HepG2 (cell line): ENCODE data around the gene ECHS1. TPM values are rescaled to one million over a fixed set of nuclear protein-coding genes. Genes with fewer than 3 reads are reported as not detected.

Source experiments
- ATF4 ChIP-seq, 2 experiments: fragments of 450-650 bp in 1 of 2; sonication (generic) in 1 of 2; formaldehyde crosslinking; IDR thresholded peaks; 2 replicates each; pipeline versions ENCODE4 v1.5.0 to v1.8.0; 2020 to 2022; ENCODE audit warnings: mild to moderate bottlenecking in 1 of 2, missing genetic modification reagents in 1 of 2
- ESRRA ChIP-seq: sonication (generic); formaldehyde crosslinking; IDR thresholded peaks from 2 replicates; pipeline ENCODE4 v1.5.1; 2020; ENCODE audit warnings: mild to moderate bottlenecking, low read depth, missing genetic modification reagents
- HDAC1 ChIP-seq: sonication (generic); formaldehyde crosslinking; IDR thresholded peaks from 2 replicates; pipeline ENCODE4 v1.5.1; 2020; ENCODE audit warnings: mild to moderate bottlenecking, missing genetic modification reagents
- IRF9 ChIP-seq: sonication (generic); formaldehyde crosslinking; IDR thresholded peaks from 2 replicates; pipeline ENCODE4 v1.8.0; 2022; ENCODE audit warnings: missing genetic modification reagents, mild to moderate bottlenecking, borderline replicate concordance
- KLF9 ChIP-seq: IDR thresholded peaks from 2 replicates; pipeline ENCODE4 v1.6.1; 2016; ENCODE audit warnings: low read depth
- MED8 ChIP-seq: sonication (generic); formaldehyde crosslinking; IDR thresholded peaks from 2 replicates; pipeline ENCODE4 v1.8.1; 2023; ENCODE audit warnings: mild to moderate bottlenecking, missing genetic modification reagents; ENCODE audit not compliant: insufficient replicate concordance
- NR2F6 ChIP-seq, 2 experiments: IDR thresholded peaks; 2 replicates each; pipeline ENCODE4 v1.6.1; 2016; ENCODE audit warnings: antibody characterized with exemption in 1 of 2, mild to moderate bottlenecking in 1 of 2
- PHF21A ChIP-seq: sonication (generic); formaldehyde crosslinking; IDR thresholded peaks from 2 replicates; pipeline ENCODE4 v1.5.0; 2020; ENCODE audit warnings: mild to moderate bottlenecking, missing genetic modification reagents
- TCF7 ChIP-seq: sonication (generic); IDR thresholded peaks from 2 replicates; pipeline ENCODE4 v1.6.1; 2016; ENCODE audit warnings: antibody characterized with exemption, low read depth
- ZBTB34 ChIP-seq: sonication (generic); formaldehyde crosslinking; IDR thresholded peaks from 2 replicates; pipeline ENCODE4 v1.8.0; 2022; ENCODE audit warnings: mild to moderate bottlenecking, missing genetic modification reagents
- ZFP37 ChIP-seq: sonication (generic); formaldehyde crosslinking; IDR thresholded peaks from 2 replicates; pipeline ENCODE4 v1.4.0; 2020; ENCODE audit warnings: missing genetic modification reagents, borderline replicate concordance
- ZNF235 ChIP-seq: sonication (generic); formaldehyde crosslinking; IDR thresholded peaks from 2 replicates; pipeline ENCODE4 v1.8.1; 2023; ENCODE audit warnings: mild to moderate bottlenecking, missing genetic modification reagents, borderline replicate concordance
- ZNF260 ChIP-seq: sonication (generic); formaldehyde crosslinking; IDR thresholded peaks from 2 replicates; pipeline ENCODE4 v1.4.0; 2020; ENCODE audit warnings: missing genetic modification reagents, low read depth, mild to moderate bottlenecking, borderline replicate concordance
- ZNF335 ChIP-seq: sonication (generic); formaldehyde crosslinking; IDR thresholded peaks from 2 replicates; pipeline ENCODE4 v1.4.0; 2020; ENCODE audit warnings: missing genetic modification reagents
- ZNF350 ChIP-seq: sonication (generic); formaldehyde crosslinking; IDR thresholded peaks from 2 replicates; pipeline ENCODE4 v1.4.0; 2020; ENCODE audit warnings: mild to moderate bottlenecking, low read depth, missing genetic modification reagents, borderline replicate concordance
- ZNF501 ChIP-seq: sonication (generic); formaldehyde crosslinking; IDR thresholded peaks from 2 replicates; pipeline ENCODE4 v1.5.1; 2020; ENCODE audit warnings: mild to moderate bottlenecking, moderate library complexity, missing genetic modification reagents
- ZNF891 ChIP-seq: sonication (generic); formaldehyde crosslinking; IDR thresholded peaks from 2 replicates; pipeline ENCODE4 v1.5.0; 2020; ENCODE audit warnings: mild to moderate bottlenecking, missing genetic modification reagents
- polyA plus RNA-seq, 8 experiments: library from polyadenylated mRNA; depleted of rRNA in 3 of 8; stranded (reverse) in 7 of 8; unstranded in 1 of 8; fragments of >200 nt; fragmentation: Illumina TruSeq in 4 of 8; extraction: Trizol in 4 of 8; gene quantifications; 2 replicates each; pipeline versions ENCODE4 v1.2.1 to v1.2.3, GENCODE V29; 2011 to 2016; ENCODE audit warnings: low read depth in 4 of 8, missing spikeins in 1 of 8, mixed read lengths in 1 of 8; ENCODE audit not compliant: insufficient read depth in 1 of 8
- total RNA-seq, 5 experiments: library from RNA; depleted of rRNA; stranded (reverse); fragments of >200 nt; fragmentation: Illumina TruSeq; extraction: Trizol; gene quantifications; 2 replicates each; pipeline ENCODE4 v1.2.3, GENCODE V29; 2016; ENCODE audit warnings: low read depth in 1 of 5
- TF ChIP-seq, protein P1 (sequence below): sonication (generic); formaldehyde crosslinking; IDR thresholded peaks from 2 replicates; pipeline ENCODE4 v1.4.0; 2020; ENCODE audit warnings: missing genetic modification reagents
- TF ChIP-seq, protein P2 (sequence below): sonication (generic); formaldehyde crosslinking; IDR thresholded peaks from 2 replicates; pipeline ENCODE4 v1.4.0; 2020; ENCODE audit warnings: missing genetic modification reagents, mild to moderate bottlenecking, borderline replicate concordance

Gene ECHS1
- total and polyA plus RNA-seq, 2 of the 13 experiments (the other 11 are each of a cell fraction or from before 2014, with no cell fraction given) = 32.7 to 195 TPM

- TF ChIP-seq, protein P1, sequence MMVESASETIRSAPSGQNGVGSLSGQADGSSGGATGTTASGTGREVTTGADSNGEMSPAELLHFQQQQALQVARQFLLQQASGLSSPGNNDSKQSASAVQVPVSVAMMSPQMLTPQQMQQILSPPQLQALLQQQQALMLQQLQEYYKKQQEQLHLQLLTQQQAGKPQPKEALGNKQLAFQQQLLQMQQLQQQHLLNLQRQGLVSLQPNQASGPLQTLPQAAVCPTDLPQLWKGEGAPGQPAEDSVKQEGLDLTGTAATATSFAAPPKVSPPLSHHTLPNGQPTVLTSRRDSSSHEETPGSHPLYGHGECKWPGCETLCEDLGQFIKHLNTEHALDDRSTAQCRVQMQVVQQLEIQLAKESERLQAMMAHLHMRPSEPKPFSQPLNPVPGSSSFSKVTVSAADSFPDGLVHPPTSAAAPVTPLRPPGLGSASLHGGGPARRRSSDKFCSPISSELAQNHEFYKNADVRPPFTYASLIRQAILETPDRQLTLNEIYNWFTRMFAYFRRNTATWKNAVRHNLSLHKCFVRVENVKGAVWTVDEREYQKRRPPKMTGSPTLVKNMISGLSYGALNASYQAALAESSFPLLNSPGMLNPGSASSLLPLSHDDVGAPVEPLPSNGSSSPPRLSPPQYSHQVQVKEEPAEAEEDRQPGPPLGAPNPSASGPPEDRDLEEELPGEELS (CRISPR knock-in tag) = no peak; the same call in 1 of the 2 replicates
- no peak for TF ChIP-seq ATF4 (CRISPR knock-in tag; IDR thresholded peaks at IDR 0.05)
- no peak for TF ChIP-seq ZBTB34 (CRISPR knock-in tag)
- TF ChIP-seq KLF9 (CRISPR knock-in tag) = no peak
- TF ChIP-seq HDAC1 (CRISPR knock-in tag) = peak; percentile 33; the same call in 1 of the 2 replicates
- no peak for TF ChIP-seq MED8 (CRISPR knock-in tag)
- TF ChIP-seq, protein P2, sequence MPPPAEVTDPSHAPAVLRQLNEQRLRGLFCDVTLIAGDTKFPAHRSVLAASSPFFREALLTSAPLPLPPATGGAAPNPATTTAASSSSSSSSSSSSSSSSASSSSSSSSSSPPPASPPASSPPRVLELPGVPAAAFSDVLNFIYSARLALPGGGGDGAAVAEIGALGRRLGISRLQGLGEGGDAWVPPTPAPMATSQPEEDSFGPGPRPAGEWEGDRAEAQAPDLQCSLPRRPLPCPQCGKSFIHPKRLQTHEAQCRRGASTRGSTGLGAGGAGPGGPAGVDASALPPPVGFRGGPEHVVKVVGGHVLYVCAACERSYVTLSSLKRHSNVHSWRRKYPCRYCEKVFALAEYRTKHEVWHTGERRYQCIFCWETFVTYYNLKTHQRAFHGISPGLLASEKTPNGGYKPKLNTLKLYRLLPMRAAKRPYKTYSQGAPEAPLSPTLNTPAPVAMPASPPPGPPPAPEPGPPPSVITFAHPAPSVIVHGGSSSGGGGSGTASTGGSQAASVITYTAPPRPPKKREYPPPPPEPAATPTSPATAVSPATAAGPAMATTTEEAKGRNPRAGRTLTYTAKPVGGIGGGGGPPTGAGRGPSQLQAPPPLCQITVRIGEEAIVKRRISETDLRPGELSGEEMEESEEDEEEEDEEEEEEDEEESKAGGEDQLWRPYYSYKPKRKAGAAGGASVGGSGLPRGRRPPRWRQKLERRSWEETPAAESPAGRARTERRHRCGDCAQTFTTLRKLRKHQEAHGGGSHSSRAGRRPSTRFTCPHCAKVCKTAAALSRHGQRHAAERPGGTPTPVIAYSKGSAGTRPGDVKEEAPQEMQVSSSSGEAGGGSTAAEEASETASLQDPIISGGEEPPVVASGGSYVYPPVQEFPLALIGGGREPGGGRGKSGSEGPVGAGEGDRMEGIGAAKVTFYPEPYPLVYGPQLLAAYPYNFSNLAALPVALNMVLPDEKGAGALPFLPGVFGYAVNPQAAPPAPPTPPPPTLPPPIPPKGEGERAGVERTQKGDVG (CRISPR knock-in tag) = no peak
- peak; percentile 83 for TF ChIP-seq NR2F6 (IDR thresholded peaks at IDR 0.05)
- peak; percentile 57 for TF ChIP-seq NR2F6 (CRISPR knock-in tag; IDR thresholded peaks at IDR 0.05)
- 0 out of 2 replicates have a peak, but pooled peaks have one; percentile 38 for TF ChIP-seq IRF9 (CRISPR knock-in tag)
- TF ChIP-seq ZNF335 (CRISPR knock-in tag) = no peak
- TF ChIP-seq ZNF501 (CRISPR knock-in tag) = no peak; the same call in 1 of the 2 replicates
- TF ChIP-seq ESRRA (CRISPR knock-in tag) = no peak
- TF ChIP-seq ZFP37 = no peak
- TF ChIP-seq TCF7 = no peak
- no peak for TF ChIP-seq ZNF235
- TF ChIP-seq ZNF891 (CRISPR knock-in tag) = no peak; the same call in 1 of the 2 replicates
- TF ChIP-seq PHF21A (CRISPR knock-in tag) = peak; percentile 74
- no peak for TF ChIP-seq ZNF260 (CRISPR knock-in tag)
- peak; percentile 31; the same call in 1 of the 2 replicates for TF ChIP-seq ZNF350 (CRISPR knock-in tag)
These were observed 13.6 kb downstream of the ECHS1 start (continued) for GRCh38 chr10:133359554-133359971.
